ENCODE measurements around the gene RASA3. TPM values are rescaled to one million over a fixed set of nuclear protein-coding genes. Genes with fewer than 3 reads are reported as not detected.

Gene RASA3
- total RNA-seq, 1 experiment from 2014 or later = 22.3 TPM

- TF ChIP-seq ELF4 (CRISPR knock-in tag; IDR thresholded peaks at IDR 0.05; ENCODE audit: low read depth) = no peak
- TF ChIP-seq GRHL2 (CRISPR knock-in tag; IDR thresholded peaks at IDR 0.05; ENCODE audit: insufficient replicate concordance, severe bottlenecking) = no peak
- TF ChIP-seq RELA (CRISPR knock-in tag; IDR thresholded peaks at IDR 0.05; ENCODE audit: borderline replicate concordance) = no peak
- TF ChIP-seq RORB (CRISPR knock-in tag; IDR thresholded peaks at IDR 0.05) = no peak
- TF ChIP-seq FOXK1 (CRISPR knock-in tag; IDR thresholded peaks at IDR 0.05) = no peak
- no peak for TF ChIP-seq ZNF532 (CRISPR knock-in tag; IDR thresholded peaks at IDR 0.05; ENCODE audit: borderline replicate concordance)
- no peak for TF ChIP-seq PREB (CRISPR knock-in tag; IDR thresholded peaks at IDR 0.05; ENCODE audit: borderline replicate concordance)
- no peak for TF ChIP-seq ATF3 (CRISPR knock-in tag; conservative IDR thresholded peaks at IDR 0.05)
- TF ChIP-seq SMAD4 (CRISPR knock-in tag; IDR thresholded peaks at IDR 0.05) = no peak
- TF ChIP-seq ATF6 (CRISPR knock-in tag; IDR thresholded peaks at IDR 0.05) = no peak
- TF ChIP-seq USF1 (CRISPR knock-in tag; IDR thresholded peaks at IDR 0.05) = no peak
- TF ChIP-seq ZNF121 (CRISPR knock-in tag; IDR thresholded peaks at IDR 0.05) = no peak
- TF ChIP-seq NR3C1 (CRISPR knock-in tag; conservative IDR thresholded peaks at IDR 0.05; ENCODE audit: low read depth) = no peak
- no peak for TF ChIP-seq ERG (CRISPR knock-in tag; IDR thresholded peaks at IDR 0.05)
- TF ChIP-seq ZNF512 (CRISPR knock-in tag; IDR thresholded peaks at IDR 0.05; ENCODE audit: borderline replicate concordance) = no peak
- no peak for TF ChIP-seq JAZF1 (CRISPR knock-in tag; IDR thresholded peaks at IDR 0.05)
- no peak for TF ChIP-seq AFF4 (CRISPR knock-in tag; IDR thresholded peaks at IDR 0.05; ENCODE audit: borderline replicate concordance)
- no peak for TF ChIP-seq IRF1 (CRISPR knock-in tag; IDR thresholded peaks at IDR 0.05)
- DNase-seq (ENCODE audit: low spot score) (no peak), ATAC-seq (peak; percentile 53)
- no peak overlapping the region for H3K4me3 Mint-ChIP-seq
- ChIA-PET CTCF (no interaction called here), POLR2A (no interaction called here)
- no peaks in the 10 kb centered on the region for H3K4me1 Mint-ChIP-seq
- H3K27ac Mint-ChIP-seq = 0 out of 2 replicates have a peak overlapping the region, but pooled peaks have one; percentile 45
- no peaks in the 10 kb centered on the region for H3K27me3 Mint-ChIP-seq (ENCODE audit: low read depth)
- 0 out of 2 replicates have a peak, but pooled peaks cover 4% of the 10 kb centered on the region for H3K36me3 Mint-ChIP-seq
- no peaks in the 10 kb centered on the region for H3K9me3 Mint-ChIP-seq
Observed at GRCh38 chr13:114002009-114002544, 130.3 kb downstream of the RASA3 start.
